ENCODE data around the gene SERTAD2. TPM values are rescaled to one million over a fixed set of nuclear protein-coding genes. Genes with fewer than 3 reads are reported as not detected.

SERTAD2 gene
- total RNA-seq, 1 donor from 2014 or later, result 12.8 TPM

DNA sequence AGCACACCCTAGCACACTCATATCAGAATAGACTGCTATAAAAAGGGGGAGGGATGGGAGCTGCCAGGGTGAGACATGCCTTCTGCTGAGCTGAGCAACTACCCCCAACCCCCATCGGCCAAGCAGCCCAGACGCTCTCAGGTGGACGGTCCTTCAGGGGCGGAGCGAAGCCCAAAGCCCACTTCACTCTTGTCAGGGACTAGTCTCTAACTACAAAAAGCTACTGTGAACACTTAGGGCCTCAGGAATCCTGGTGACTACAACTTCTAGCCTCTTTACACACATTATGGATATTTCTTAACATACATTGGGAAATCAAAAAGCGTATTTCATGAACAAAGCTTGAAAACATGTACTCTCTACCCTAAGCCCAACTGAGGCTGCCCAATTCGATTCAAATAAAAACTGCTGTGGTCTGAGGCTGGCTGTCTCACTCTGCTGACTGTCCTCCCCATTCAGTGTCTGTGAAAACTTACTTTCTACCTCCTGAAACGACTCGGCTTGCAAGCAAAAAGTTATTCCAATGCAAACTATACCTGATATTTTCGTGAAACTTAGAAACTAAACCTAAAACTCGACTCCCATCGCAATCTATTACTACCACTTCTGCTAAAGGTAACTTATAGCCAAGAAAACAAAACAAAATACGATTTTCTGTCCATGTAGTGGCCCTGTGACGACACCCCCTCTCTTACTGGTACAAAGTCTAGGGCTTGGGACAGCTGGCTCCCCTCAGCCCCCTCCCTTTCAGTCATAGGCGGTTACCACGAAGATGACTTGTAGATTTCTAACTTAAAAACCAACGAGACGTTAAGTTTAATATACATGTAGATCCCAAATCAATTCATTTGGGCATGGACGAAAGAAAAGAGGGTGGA lies 1.2 kb downstream of the SERTAD2 start:
- peak; percentile 18 for ATAC-seq (ENCODE audit: poor library complexity)
- intact Hi-C loops (cut with DNase I), result loop anchor here (5.0 kb wide), 2 partner anchors 100 to 115 kb away; no protein-coding TSS in a partner anchor
- DNase-seq, result peak; percentile 49

DNA sequence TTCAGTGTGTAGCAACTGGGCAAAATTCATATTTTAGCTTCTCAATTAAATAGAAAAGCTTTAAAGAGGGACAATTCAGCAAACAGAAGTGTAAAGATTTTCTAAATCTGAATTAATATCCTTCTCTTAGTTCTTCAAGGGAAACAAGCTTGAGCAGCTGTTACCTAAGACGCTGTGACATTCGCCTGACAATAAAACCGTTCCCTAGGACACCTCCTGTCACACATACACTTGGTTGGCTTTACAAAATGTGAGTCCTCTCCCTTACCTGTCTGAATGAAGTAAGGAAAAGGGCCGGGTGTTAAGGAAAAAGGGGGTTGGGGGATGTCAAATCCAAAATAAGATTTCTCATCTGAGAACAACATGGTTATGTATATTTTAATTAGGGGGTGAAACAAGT lies 2.1 kb downstream of the SERTAD2 start:
- DNase-seq, result no peak
- intact Hi-C loops (cut with DNase I), result loop anchor here (5.0 kb wide), 2 partner anchors 101 to 116 kb away; no protein-coding TSS in a partner anchor
- ATAC-seq (ENCODE audit: poor library complexity), result no peak

DNA sequence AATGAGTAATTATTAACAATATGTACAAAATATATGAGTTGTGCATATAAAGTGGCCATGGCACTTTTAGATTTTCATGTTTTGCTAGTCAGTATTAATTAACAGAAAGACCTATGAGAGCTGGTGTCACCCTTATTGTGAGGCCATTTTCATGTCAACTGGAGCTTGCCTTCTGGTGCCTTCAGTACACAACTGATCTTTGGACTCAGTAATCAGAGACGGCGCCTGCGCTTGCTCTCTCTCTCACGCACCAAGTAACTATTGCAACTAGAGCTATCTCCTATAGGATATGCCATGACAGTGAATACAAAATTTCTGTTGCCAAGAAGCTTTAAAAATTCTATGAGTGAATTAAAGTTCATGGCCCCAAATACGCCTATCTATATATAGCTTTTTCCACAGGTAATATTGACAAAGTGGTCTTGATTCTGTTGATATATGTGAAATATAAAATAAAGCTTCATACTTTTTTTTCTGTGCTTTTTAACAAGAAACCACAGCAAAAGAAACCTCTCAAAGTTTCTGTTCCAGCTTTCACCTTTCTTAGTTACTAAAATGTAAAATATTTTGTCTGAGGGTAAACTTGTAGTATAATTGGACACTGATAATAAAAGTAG lies 2.9 kb downstream of the SERTAD2 start:
- no peak for DNase-seq
- ATAC-seq (ENCODE audit: poor library complexity), result no peak
- intact Hi-C loops (cut with DNase I), result loop anchor here (5.0 kb wide), 2 partner anchors 101 to 116 kb away; no protein-coding TSS in a partner anchor

DNA sequence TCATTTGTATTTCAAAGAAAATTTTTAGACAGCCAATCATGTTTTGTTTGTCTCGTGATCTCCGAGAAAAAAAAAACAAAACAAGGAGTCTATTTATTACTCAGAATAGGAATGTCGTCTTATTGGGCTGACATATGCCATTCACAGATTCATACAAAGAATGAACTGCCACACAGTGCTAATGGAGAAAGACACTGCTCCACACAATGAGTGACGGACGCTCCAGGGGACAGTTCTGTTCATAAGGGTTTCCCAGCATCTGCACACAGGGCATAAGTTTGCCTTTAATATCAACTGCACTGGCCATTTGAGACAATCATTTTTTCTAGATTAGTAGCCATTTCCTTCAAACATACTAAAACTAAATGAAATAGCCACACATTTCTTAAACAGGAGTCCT lies 3.4 kb downstream of the SERTAD2 start:
- DNase-seq (no peak), ATAC-seq (ENCODE audit: poor library complexity) (no peak)
- intact Hi-C loops (cut with DNase I), result loop anchor here (5.0 kb wide), 2 partner anchors 102 to 117 kb away; no protein-coding TSS in a partner anchor

DNA sequence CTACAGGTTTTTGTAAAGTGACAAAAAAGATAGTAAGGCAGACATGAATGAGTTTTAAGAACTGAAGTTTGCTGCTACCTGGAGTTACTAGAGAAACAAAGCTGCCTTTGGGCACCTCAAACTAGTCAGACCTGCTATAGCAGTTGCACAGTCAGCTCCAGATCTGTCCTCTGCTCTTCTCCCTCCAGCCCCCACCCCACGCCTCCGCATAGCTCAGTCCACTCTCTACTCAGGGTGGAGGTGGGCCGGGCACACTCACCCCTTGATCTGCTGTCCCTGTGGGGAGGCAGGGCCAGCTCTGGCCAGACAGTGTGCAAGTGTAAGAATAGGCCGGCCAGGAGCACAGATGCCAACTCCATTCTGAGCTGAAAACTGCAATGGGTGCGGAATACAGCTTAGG lies 4.1 kb downstream of the SERTAD2 start:
- ATAC-seq (ENCODE audit: poor library complexity), result no peak
- DNase-seq, result no peak
- intact Hi-C loops (cut with DNase I), result loop anchor here (5.0 kb wide), 3 partner anchors 42 to 118 kb away; no protein-coding TSS in a partner anchor

DNA sequence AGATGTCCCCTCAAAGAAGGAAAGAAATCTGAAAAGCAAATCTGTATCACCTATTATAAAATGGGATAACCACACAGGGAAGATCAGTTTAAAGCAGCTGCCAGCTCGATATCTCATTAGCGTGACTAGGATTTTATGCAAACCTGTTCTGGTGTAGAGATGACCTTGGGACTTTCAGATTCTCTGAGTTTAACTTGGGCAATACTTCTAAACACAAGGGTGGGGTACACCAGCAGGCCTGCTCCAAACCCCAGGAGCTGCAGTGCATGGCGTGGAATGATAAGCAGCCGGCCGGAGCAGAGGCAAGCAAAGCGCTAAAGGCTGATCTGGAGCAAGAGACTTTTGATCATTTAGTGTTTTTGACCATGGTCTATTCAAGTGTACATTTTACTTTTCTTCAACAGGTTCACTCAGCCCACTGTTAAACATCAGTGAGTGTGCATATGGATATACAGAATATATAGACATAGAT lies 4.7 kb downstream of the SERTAD2 start:
- ATAC-seq (ENCODE audit: poor library complexity) (no peak), DNase-seq (no peak)
- intact Hi-C loops (cut with DNase I), result loop anchor here (5.0 kb wide), 1 partner anchor 42 kb away; no protein-coding TSS in a partner anchor

DNA sequence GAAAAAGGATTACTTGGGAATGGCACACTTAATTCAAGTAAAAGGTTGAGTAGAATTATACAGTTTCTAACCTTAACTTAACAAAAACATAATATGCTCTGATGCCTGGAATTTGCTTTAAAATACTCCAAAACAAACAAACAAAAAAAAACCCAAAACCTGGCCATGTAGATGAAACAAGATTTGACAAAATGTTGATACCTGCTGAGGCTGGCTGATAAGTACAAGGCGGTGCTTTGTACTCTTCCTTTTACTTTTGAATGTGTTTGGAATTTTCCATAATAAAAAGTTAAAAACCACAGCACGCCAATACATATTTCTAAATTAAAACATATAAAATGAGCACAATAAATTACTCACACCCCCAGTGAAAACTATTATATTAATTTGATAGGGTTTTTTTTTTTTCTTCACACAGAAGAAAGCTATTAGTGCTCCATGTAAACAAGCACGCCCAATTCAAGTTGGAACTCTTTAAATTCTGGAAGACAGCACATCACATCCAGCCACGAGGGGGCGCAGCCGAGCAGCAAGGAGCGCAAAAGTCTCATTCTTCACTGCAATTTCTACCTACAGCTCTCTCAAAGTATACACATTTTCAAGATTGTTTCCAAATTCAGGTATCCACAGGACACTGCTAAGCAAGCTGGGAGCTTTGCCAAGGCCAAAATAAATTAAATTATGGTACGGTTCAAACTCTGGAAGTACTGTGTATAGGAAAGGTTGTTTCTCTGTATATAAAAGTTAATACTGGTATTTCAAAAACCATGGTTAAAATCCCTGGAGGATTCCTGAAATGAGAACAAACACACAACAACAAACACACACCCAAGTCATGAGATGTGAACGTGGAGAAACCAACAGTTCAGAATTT lies 7.5 kb downstream of the SERTAD2 start:
- DNase-seq, result peak; percentile 94
- intact Hi-C loops (cut with DNase I), result loop anchor here (5.0 kb wide), 1 partner anchor 39 kb away; no protein-coding TSS in a partner anchor
- ATAC-seq (ENCODE audit: poor library complexity), result peak; percentile 30

DNA sequence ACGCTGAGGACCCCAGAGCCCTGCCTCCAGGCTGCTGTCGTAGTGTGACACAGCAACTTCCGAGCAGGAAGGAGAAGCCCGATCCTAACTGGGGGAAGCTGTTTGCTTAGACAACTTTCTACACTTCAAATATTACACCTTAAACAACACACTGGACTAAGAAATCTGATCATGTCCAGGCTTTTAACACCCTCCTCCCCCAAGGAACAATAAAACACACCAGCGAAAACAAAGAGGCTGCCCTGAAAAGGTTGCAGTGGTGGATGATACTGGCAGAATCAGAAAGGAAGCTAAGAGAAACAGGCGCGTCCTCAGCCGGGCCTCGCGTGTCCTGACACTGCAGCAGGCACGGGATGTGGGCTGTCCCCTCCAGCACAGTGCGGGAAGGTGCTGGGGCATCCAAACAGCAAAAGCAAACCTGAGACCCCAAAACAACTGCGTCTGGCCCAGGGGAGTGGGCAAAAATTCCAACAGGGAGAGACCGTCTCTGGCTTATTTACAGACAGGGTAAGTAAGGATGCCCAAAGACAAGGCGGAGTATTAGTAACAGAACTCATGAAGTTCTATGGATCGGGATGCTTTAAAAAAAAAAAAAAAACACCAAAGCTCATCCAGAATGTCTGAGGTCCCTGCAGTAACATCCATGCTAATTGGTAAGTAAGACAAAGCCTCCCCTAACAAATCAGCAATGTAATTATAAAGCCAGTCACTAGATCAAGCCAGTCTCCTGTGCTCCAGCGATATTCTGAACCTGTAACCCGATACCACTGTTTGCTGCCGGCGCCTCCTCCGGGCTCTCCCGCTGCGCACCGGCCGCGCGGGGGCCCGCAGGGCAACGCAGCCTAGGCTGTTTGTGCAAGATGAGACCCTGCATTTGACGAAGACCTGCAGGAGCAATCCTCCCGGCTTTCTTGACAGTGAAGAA lies 9.0 kb downstream of the SERTAD2 start:
- ATAC-seq (ENCODE audit: poor library complexity) (peak; percentile 89), DNase-seq (peak; percentile 89)
- intact Hi-C loops (cut with DNase I), result loop anchor here (2.0 to 5.0 kb wide), 2 partner anchors 37 to 220 kb away; no protein-coding TSS in a partner anchor

DNA sequence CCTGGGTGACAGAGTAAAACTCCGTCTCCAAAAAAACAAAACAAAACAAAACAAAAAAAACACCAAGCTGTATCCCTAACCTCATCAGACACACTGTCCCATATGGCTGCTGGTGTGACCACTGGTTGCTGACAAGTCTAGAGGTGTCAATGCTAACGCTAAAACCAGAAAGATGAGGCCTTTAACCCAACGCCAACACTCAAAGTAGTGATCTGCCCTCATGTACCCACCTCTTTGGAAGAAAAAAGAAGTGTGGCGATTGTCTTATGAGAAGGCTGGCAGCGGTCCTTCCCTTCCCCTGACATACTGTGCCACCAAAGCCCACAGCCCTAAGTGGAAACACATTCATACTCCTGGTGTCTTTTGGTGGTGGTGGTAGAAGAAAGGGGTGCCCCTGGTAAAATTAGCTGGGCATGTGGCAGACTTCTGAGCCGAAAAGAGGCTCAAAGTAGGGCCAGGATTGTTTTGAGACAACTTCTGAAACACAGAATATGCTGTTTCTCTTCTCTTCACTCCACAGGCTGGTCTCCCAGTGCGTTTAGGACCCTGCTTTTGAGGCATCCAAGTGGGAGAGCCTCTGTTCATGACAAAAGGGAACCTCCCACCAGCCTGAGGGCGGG lies 9.8 kb downstream of the SERTAD2 start:
- intact Hi-C loops (cut with DNase I), result loop anchor here (2.0 kb wide), 1 partner anchor 221 kb away; no protein-coding TSS in a partner anchor
- no peak for ATAC-seq (ENCODE audit: poor library complexity)
- no peak for DNase-seq

DNA sequence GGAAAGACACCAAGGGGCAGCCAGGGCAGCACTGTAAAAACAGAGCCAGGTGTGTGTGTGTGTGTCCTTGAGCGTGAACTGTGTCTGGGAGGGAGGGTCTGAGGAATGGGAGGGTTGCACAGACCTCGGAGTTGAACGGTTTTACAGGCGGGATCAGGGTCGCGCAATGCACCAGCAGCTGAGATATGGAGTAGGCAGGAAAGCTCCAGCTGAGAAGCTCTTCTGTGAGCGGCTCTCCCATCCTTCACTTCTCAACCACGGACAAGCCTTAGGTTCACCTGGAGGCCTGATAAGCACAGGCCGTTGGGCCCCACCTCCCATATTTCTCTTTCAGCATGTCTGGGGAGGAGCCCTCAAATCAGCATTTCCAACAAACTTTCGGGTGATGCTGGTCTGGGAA lies 12.1 kb downstream of the SERTAD2 start:
- DNase-seq, result no peak

DNA sequence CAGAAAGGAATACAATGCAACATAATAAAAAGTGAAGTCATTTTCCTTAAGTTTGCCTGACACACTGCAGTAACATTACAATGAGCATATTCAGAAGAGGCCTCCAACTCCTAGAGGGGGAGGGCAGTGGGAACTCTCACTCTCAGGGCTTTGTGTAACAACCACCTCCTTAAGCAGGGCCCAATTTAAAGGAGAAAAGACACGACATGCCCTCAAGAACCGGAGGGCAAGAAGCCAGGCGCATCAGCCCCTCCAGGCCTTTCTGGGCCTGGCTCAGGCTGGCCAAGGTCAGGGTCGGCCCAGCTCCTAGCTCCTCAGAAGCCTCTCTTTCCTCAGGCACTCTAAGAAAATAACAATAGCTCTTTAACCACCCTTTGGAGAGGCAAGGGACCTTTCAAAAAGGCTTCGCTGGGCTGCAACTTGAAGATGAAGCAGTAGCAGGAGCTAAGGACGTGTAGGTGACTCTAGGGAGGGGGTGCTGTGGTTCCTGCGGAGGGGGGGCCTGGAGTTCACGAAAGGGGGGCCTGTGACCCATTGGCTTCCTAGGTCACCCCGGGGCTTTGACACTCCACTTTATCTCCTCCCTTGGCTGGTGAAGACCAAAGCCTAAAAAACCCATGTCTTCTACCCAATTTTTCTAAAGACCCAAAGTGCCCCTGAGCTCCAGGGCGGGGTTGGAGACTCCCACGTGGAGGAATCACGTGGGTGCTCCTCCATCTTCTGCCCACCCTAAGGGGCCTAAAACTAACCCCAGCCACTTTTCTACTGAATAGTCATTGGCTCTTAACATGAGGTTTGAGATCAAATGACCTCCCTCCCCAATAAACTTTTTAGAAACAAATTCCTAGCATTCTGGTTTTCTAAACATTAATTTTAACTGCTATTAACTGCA lies 13.3 kb downstream of the SERTAD2 start:
- ATAC-seq (ENCODE audit: poor library complexity) (no peak), DNase-seq (no peak)
- intact Hi-C loops (cut with DNase I), result no loop called here

More for the DNA sequence above, 12.1 kb downstream of the SERTAD2 start:
- intact Hi-C loops (cut with DNase I), result no loop called here
- no peak for ATAC-seq (ENCODE audit: poor library complexity)

DNA sequence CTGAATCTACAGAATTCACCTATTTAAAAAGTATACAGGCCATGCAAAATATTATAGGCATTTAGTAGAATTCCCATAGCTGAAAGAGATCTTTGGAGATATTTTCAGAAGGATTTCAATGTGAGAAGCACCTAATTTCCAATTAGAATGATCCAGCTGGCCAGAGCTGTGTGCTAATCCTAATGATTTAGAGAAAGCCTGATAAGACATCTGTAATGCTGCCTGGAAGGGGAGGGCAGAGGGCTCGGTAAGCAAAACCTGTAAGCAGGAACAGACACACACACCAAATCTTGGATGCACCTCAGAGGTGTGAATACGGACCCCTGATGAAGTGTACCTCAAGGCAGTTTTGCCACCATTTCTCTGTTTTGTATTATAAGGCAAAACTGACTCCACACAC lies 14.0 kb downstream of the SERTAD2 start:
- ATAC-seq (ENCODE audit: poor library complexity) (no peak), DNase-seq (no peak)
- intact Hi-C loops (cut with DNase I), result no loop called here

DNA sequence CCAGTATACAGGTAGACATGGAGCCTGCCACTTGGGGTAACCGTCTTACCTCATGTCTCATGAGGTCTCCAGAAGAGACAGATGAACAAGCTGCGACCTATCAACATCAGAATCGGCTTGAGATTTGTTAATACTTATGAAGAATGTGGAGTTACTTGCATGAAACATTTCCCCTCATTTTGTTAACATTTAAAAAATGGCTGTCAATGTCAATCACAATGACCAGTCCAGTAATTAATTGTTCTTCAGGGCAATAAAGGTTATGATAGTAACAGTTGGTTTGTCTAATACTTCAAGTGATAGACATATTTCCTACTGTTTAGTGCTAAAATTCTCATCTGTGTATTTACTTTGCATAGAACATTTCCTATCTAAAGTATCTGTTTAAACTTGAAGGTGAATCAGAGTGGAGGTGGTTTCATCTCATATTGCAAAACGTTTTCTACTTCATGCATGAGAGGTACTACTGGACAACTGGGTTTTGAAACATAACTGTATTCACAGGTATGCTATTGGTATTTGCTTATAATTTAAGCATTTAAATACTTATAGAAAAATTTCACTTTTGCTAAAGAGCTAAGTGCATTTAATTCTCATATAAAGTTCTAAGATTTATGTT lies 15.1 kb downstream of the SERTAD2 start:
- DNase-seq (no peak), ATAC-seq (ENCODE audit: poor library complexity) (no peak)
- intact Hi-C loops (cut with DNase I), result no loop called here

DNA sequence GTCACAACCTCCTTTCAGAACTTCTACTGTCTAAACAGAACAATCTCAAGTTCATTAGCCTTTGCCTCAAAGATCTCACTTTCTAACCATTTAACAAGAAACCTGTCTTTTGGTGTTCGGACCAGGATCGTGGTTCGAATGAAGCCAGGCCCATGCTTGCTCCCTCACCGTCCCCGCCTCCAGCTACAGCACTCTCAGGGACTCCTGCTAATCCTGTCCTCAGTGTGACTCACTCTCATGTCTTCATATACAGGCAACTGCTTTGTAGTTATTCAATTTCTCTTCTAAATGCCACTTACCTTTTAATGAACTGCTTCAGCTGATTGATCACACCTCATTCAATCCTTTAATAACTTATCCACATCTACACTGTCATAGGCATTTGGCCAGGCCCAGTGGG lies 15.8 kb downstream of the SERTAD2 start:
- no peak for ATAC-seq (ENCODE audit: poor library complexity)
- intact Hi-C loops (cut with DNase I), result no loop called here
- no peak for DNase-seq

DNA sequence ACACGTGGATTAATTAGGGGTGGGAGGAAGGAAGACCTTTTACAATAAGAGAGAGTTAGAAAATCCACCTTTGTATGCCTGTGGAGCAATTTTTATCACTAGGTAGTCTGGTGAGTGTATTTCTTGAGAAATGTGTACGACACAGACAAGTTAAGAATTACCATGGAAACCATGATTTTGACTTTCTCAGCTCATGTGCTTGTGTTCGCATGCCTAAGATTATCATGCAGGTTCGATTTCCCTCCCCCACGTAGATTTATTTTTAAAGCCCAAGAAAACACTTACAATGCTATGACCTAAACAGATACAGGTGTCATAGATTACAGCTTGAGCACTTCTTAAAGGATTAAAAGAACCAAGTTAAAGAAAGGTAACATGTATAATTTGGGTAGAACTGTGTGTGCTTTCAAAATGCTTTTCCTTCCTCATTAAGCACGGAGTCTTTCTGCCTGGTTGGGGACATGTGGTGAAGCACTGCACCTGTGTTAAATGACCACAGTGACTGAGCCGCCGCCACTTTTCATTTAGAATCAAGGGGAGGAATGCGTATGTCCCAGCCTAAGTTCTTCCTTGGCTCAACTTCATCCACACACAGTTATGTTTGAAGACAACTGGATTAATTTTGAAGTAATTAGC lies 16.6 kb downstream of the SERTAD2 start:
- DNase-seq, result no peak
- intact Hi-C loops (cut with DNase I), result no loop called here
- no peak for ATAC-seq (ENCODE audit: poor library complexity)
